ENCODE data around the gene C22orf23. TPM values are rescaled to one million over a fixed set of nuclear protein-coding genes. Genes with fewer than 3 reads are reported as not detected.

C22orf23 gene
- total RNA-seq, 1 donor = 0.54 TPM

DNA sequence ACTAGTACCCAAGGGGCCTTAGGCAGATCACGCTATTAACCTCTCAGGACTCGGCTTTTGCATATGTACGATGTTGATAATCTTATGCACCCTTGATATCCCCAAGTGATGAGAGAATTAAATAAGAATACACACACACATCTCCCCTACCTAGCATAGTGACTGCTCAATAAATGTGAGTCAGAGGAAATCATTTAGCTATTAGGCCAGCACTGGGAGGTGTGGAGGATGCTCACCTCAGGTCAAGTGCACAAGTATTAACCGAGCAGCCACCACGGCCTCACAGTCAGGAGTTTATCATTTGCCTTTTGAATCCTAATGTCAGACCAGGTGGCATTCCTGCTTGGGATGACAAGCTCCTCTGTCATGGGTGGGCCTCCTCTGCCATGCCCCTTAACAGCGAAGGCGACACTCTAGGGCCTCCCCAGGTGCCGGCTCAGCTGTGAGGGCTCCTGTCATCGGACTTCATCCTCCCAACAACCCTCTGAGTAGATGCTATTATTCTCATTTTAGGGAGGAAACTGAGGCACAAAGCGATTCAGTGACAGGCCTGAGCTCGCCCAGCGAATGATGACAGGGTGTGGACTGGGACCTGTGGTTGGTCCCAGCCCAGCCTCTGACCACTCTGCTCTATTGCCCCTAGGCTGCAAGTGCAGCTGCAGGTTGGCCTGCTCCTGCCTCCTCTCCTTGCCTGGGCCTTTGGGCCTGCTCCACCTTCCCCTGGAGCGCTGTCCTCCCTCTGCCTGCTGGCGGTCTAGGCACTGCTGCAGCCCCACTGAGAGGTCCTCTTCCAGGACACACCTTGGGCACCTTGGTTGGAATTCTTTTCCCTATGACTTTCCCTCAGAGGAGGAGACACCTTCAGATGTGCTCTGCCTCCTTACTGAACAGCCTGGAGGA is 36.0 kb upstream of the C22orf23 start:
- no peak for DNase-seq (ENCODE audit: low read depth)
- TF ChIP-seq, protein P1, sequence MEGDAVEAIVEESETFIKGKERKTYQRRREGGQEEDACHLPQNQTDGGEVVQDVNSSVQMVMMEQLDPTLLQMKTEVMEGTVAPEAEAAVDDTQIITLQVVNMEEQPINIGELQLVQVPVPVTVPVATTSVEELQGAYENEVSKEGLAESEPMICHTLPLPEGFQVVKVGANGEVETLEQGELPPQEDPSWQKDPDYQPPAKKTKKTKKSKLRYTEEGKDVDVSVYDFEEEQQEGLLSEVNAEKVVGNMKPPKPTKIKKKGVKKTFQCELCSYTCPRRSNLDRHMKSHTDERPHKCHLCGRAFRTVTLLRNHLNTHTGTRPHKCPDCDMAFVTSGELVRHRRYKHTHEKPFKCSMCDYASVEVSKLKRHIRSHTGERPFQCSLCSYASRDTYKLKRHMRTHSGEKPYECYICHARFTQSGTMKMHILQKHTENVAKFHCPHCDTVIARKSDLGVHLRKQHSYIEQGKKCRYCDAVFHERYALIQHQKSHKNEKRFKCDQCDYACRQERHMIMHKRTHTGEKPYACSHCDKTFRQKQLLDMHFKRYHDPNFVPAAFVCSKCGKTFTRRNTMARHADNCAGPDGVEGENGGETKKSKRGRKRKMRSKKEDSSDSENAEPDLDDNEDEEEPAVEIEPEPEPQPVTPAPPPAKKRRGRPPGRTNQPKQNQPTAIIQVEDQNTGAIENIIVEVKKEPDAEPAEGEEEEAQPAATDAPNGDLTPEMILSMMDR (IDR thresholded peaks at IDR 0.05; ENCODE audit: insufficient read depth, low read length) = no peak
- H3K4me3 ChIP-seq (ENCODE audit: low read depth, low read length) = no peak overlapping the region

GRCh38 chr22:37986371-37986770 is 33.0 kb upstream of the C22orf23 start:
- no peak overlapping the region for H3K4me3 ChIP-seq (ENCODE audit: low read depth, low read length)
- TF ChIP-seq, protein P1 (IDR thresholded peaks at IDR 0.05; ENCODE audit: insufficient read depth, low read length) = no peak
- no peak for DNase-seq (ENCODE audit: low read depth)

DNA sequence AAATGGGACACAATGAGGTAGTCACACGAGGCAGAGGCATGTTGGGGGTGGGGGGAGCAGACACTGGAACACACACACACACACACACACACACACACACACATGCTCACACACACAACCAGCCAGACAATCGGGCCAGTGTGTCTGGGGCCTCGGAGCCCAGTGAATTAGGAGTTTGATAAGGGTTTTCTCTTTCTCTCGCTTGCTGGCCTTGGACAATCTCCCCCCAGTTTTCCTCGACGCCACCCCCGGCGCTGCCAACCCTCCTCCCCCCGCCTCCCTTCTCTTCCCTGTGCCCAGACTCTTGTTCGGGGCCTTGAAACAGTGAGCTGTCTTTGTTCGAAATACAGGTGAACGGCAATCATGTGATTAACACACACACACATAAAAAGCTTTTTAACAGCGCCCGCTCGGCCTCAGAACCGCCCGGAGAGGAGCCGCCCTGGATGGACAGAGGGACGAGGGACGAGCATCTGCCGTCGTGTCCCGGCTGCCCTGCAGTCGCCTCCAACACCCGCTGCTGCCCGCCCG is 32.4 kb upstream of the C22orf23 start:
- H3K4me3 ChIP-seq (ENCODE audit: low read depth, low read length) = no peak overlapping the region
- DNase-seq (ENCODE audit: low read depth) = no peak
- TF ChIP-seq, protein P1 (IDR thresholded peaks at IDR 0.05; ENCODE audit: insufficient read depth, low read length) = no peak

DNA sequence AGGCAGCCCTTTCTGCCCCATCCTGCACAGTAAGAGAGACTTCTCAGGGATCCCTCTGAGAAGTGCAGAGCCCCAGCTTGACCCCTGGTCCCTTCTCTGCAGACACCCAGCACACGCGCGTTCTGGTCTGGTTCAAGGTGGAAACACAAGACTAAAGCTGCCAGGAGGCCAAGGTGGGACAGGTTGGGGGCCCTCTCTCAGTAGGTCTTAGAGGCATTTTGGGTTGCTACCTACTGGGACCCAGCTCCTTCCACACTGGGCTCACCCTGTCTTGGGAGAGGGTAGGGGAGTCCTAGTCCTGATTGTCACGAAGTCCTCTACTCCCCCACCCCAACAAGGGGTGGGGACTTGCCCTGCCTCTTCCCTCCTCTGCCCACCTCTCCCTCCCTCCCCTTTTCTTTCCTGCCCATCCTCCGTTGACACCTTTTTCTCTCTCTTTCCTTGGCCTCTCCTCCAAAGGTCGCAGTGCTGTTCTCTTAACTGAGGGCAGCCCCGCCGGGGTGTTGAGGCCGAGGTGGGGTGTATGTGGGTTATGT is 31.7 kb upstream of the C22orf23 start:
- TF ChIP-seq, protein P1 (IDR thresholded peaks at IDR 0.05; ENCODE audit: insufficient read depth, low read length) = no peak
- no peak for DNase-seq (ENCODE audit: low read depth)
- H3K4me3 ChIP-seq (ENCODE audit: low read depth, low read length) = no peak overlapping the region

GRCh38 chr22:37983860-37984791 is 30.7 kb upstream of the C22orf23 start, which contains the start of gene SOX10:
SOX10 (minus strand) TSS chr22:37984555; CDS start chr22:37983784, 771 bp downstream.
- H3K4me3 ChIP-seq (ENCODE audit: low read depth, low read length) = no peak within 1 kb of the TSS
- TF ChIP-seq, protein P1 (IDR thresholded peaks at IDR 0.05; ENCODE audit: insufficient read depth, low read length) = no peak
- DNase-seq (ENCODE audit: low read depth) = no peak
